Central memory CD8-positive, alpha-beta T cell (primary cell): Measurements from ENCODE around the gene DMKN.

Experiments used
- ATAC-seq: fragments of 150-1000 bp; cut with Tn5 transposase; replicated peaks from 2 replicates; pipeline ENCODE4 v1.10.0; 2022; ENCODE audit warnings: mild to moderate bottlenecking, moderate FRiP score, moderate number of reproducible peaks; ENCODE audit not compliant: poor library complexity, severe bottlenecking; ENCODE audit errors: extremely low read depth
- DNase-seq, 2 donors: peaks; one replicate each; pipeline ENCODE4 v3.0.0; 2021; ENCODE audit warnings: low spot score in 2 of 2
- H3K27ac Mint-ChIP-seq: one replicate; pipeline ENCODE4 v1.8.0; 2022; ENCODE audit warnings: low read depth, mild to moderate bottlenecking, moderate library complexity, mixed read lengths
- H3K27me3 Mint-ChIP-seq: one replicate; pipeline ENCODE4 v1.8.0; 2022; ENCODE audit warnings: mixed read lengths
- H3K36me3 Mint-ChIP-seq: one replicate; pipeline ENCODE4 v1.8.0; 2022; ENCODE audit warnings: mild to moderate bottlenecking, moderate library complexity, mixed read lengths; ENCODE audit not compliant: insufficient read depth
- H3K4me1 Mint-ChIP-seq: one replicate; pipeline ENCODE4 v1.8.0; 2022; ENCODE audit warnings: mixed read lengths
- H3K4me3 Mint-ChIP-seq: one replicate; pipeline ENCODE4 v1.8.0; 2022; ENCODE audit warnings: mild to moderate bottlenecking, moderate library complexity, mixed read lengths
- H3K9me3 Mint-ChIP-seq: one replicate; pipeline ENCODE4 v1.8.0; 2022; ENCODE audit warnings: mixed read lengths

The DMKN gene

DNA sequence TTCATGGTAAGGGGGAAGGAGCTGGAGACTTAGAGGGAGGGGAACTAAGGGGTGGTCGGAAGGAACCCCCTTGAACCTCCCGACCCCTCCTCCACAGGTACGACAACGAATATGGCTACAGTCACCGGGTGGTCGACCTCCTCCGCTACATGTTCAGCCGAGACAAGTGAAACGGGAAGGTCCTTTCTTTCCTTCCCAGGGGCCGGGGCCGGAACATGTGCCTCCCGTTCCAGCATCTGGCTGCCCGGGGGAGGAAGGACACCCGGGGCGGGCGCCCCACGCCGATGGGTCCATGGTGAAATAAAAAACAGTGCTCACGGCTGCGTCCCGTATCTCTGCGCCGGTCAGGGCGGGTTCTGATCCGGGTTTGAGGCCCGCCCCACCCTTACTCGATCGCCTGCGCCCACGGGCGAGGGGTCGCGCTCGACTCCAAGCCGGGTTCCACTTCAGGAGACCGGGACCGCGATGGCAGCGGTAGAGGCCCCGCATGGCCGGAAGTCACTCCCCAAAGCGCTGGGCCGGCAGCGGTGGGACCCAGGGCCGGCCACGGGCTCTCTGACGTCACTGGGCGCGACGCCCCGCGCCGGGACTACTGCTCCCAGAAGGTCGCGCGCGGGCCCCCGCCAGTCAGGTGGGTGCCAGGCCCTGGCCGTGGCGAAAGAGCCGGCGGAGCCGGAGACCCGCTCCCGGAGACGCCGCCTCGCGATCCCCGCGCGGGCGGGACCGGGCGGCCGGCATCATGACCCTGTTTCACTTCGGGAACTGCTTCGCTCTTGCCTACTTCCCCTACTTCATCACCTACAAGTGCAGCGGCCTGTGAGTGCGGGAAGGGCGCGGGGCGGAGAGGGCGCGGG, 31.8 kb upstream of the DMKN start, which contains the start of gene TMEM147:
Gene TMEM147 (plus strand): TSS at position 626 of the 854 bp plus-strand sequence. CDS start 114 bp downstream, at position 740.
- peak within 1 kb of the TSS; percentile 88 for H3K4me3 Mint-ChIP-seq
- peaks cover 6% of the 10 kb centered on the region for H3K36me3 Mint-ChIP-seq
- DNase-seq (peak; percentile 50 to 60), ATAC-seq (peak; percentile 85)
- H3K9me3 Mint-ChIP-seq: no peaks in the 10 kb centered on the region
- H3K27ac Mint-ChIP-seq: peak within 1 kb of the TSS; percentile 88
- no peaks in the 10 kb centered on the region for H3K27me3 Mint-ChIP-seq
- peaks cover 38% of the 10 kb centered on the region for H3K4me1 Mint-ChIP-seq

DNA sequence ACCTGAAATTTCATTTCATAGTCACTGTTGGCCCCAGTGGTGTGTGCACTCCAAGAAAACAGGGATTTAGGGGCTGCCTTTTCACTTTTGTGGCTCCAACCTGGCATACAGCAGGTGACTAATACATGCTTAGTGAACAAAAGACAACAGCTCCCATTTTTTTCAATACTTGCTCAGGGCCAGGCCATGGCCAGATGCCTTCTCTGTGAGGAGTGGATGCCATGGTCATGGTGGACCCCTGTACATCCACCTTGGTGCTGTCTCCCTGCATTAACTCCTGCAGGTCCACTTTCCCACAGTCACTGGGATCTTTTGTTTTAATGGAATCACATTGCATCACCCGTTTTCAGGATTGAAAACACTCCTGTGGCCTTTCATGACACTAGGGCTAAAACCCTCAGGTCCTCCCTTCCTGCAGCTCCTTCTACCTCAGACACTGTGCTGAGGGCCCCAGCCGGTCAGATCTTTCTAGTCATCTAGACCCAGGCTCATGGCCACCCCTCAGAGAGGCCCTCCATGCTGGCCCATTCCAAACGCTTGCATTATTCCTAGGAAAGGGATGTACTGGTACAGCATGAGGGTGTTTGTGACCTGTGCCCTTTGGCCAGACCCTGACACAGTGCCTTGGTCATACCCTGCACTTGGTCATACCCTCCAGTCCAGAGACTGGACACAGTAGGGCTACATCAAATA, 30.8 kb upstream of the DMKN start:
- no peak for ATAC-seq
- H3K9me3 Mint-ChIP-seq: no peaks in the 10 kb centered on the region
- no peaks in the 10 kb centered on the region for H3K27me3 Mint-ChIP-seq
- DNase-seq: no peak
- H3K4me1 Mint-ChIP-seq: peaks cover 36% of the 10 kb centered on the region
- peaks cover 4% of the 10 kb centered on the region for H3K36me3 Mint-ChIP-seq
- peak overlapping the region; percentile 88 for H3K27ac Mint-ChIP-seq
- H3K4me3 Mint-ChIP-seq: peak overlapping the region; percentile 88

DNA sequence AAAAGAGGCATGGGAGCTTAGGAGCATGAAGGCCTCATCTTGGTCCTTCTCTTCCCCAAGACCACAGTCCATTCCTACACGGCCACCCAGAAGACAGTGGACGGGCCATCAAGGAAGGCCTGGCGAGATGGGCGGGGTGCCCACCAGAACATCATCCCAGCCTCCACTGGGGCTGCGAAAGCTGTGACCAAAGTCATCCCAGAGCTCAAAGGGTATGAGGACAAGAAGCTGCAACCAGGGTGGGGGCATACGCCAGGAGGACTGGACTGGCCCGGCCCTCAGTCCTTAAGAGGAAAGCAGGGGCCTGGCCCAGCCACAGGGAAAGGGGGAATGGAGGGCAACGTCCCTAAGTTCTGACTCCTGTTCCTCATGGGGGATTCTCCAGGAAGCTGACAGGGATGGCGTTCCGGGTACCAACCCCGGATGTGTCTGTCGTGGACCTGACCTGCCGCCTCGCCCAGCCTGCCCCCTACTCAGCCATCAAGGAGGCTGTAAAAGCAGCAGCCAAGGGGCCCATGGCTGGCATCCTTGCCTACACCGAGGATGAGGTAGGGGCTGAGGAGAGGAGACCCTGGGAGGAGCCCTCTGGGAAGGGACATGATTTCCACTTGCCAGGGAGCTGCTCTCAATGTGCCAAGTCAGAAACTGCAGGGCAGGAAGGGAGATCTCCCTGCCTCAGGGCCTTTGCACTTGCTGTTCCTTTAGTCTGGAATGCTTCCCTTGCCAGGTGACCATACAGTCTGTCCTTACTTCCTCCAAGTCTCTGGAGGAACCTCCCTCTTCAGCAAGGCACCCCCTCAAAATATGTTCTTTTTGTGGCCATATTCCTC, 30.0 kb upstream of the DMKN start:
- DNase-seq (no peak), ATAC-seq (no peak)
- Mint-ChIP-seq H3K9me3 (no peaks in the 10 kb centered on the region), H3K36me3 (peaks cover 4% of the 10 kb centered on the region), H3K4me1 (peaks cover 28% of the 10 kb centered on the region), H3K4me3 (no peak overlapping the region), H3K27me3 (no peaks in the 10 kb centered on the region), H3K27ac (no peak overlapping the region)

- H3K9me3 Mint-ChIP-seq: no peaks in the 10 kb centered on the region
- peaks cover 25% of the 10 kb centered on the region for H3K4me1 Mint-ChIP-seq
- H3K27ac Mint-ChIP-seq: no peak overlapping the region
- no peaks in the 10 kb centered on the region for H3K27me3 Mint-ChIP-seq
- ATAC-seq: no peak
- H3K36me3 Mint-ChIP-seq: peaks cover 4% of the 10 kb centered on the region
- no peak for DNase-seq
- no peak overlapping the region for H3K4me3 Mint-ChIP-seq
Observed at GRCh38 chr19:35542209-35542608, 28.8 kb upstream of the DMKN start.

DNA sequence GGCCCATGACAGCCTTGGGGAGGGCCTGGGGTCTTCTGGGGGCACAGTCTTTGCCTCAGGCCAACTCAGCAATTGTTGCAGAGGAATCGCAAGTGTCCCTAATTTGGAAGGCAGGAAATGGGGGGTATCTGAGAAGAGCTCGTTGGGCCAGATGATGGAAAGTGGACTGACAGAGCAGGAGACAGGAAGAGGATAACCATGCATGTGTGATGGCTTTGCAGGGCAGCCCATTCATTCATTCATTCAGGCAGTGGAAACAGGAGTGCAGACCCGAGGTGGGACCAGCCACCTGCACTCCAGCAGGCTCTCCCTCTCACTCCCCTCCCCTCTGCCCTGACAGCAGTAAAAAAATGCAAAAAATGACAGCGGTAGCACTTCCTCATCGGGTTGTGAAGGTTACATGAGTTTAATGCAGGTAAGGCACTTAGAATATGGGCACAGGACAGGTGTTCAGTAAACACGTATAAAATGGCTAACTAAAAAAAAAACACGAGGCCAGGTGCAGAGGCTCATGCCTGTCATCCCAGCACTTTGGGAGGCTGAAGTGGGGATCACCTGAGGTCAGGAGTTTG, 27.0 kb upstream of the DMKN start:
- no peak for DNase-seq
- Mint-ChIP-seq H3K4me3 (no peak overlapping the region), H3K9me3 (no peaks in the 10 kb centered on the region), H3K36me3 (no peaks in the 10 kb centered on the region), H3K27me3 (no peaks in the 10 kb centered on the region), H3K4me1 (peaks cover 9% of the 10 kb centered on the region), H3K27ac (no peak overlapping the region)
- no peak for ATAC-seq

GRCh38 chr19:35539850-35540249, 26.4 kb upstream of the DMKN start:
- Mint-ChIP-seq H3K9me3 (no peaks in the 10 kb centered on the region), H3K27ac (no peak overlapping the region)

DNA sequence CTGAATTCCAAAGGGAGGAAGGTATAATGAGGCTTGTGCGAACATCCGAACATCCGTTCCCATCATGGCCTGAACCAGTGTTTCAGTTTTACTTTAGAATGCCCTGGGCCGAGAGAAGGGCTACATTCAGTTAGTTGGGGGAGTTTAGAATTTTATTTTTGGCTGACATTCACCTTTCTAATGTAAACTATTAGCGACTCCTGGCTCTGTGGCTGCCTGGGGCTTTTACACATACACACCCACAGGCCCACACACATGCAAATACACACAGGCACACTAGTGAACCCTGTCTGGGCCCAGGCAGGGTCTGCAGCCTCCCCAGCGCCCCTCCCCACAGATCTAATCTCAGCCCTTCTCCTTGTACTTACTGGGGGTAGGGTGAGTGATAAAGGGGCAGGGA, 25.9 kb upstream of the DMKN start:
- H3K4me1 Mint-ChIP-seq: peaks cover 2% of the 10 kb centered on the region
- H3K27me3 Mint-ChIP-seq: peaks cover 10% of the 10 kb centered on the region
- H3K36me3 Mint-ChIP-seq: no peaks in the 10 kb centered on the region
- no peak for ATAC-seq
- H3K4me3 Mint-ChIP-seq: no peak overlapping the region
- no peaks in the 10 kb centered on the region for H3K9me3 Mint-ChIP-seq
- H3K27ac Mint-ChIP-seq: no peak overlapping the region
- DNase-seq: no peak

More at GRCh38 chr19:35539850-35540249, 26.4 kb upstream of the DMKN start:
- no peaks in the 10 kb centered on the region for H3K36me3 Mint-ChIP-seq
- DNase-seq (no peak), ATAC-seq (no peak)
- peaks cover 7% of the 10 kb centered on the region for H3K4me1 Mint-ChIP-seq
- H3K27me3 Mint-ChIP-seq: peaks cover 4% of the 10 kb centered on the region
- H3K4me3 Mint-ChIP-seq: no peak overlapping the region

- H3K36me3 Mint-ChIP-seq: peaks cover 2% of the 10 kb centered on the region
- no peaks in the 10 kb centered on the region for H3K9me3 Mint-ChIP-seq
- ATAC-seq (no peak), DNase-seq (no peak)
- no peak overlapping the region for H3K4me3 Mint-ChIP-seq
- H3K27ac Mint-ChIP-seq: no peak overlapping the region
- peaks cover 49% of the 10 kb centered on the region for H3K27me3 Mint-ChIP-seq
- H3K4me1 Mint-ChIP-seq: peaks cover 15% of the 10 kb centered on the region
Observed at GRCh38 chr19:35534803-35535480, 21.5 kb upstream of the DMKN start.

DNA sequence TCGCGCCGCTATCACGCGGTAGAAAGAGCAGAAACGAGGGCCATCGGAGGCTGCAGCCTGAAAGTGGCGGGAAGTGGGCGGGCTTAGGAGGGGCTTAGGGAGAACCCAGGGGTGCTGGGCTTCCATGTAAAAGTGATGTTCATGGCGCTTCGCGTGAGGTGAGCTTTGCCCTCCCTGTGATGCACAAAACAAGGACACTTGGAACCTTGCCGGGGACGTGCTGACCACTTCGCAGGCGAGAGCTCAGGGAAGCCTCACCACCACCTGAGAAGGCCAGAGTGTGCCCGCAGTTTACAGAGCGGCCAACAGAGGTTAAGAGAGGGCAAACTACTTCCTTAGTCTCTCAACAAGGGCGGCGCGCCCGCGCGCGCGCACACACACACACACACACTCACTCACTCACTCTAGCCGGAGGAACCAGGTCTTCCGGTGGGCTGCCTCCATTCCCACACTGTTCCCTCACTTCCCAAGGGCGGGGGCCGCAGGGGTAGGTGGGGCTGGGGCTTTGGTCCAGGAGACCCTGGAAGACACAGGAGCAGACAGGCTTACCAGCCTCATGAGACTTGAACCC, 20.5 kb upstream of the DMKN start:
- DNase-seq (no peak), ATAC-seq (peak; percentile 49)
- H3K4me3 Mint-ChIP-seq: peak overlapping the region; percentile 57
- H3K9me3 Mint-ChIP-seq: no peaks in the 10 kb centered on the region
- H3K27me3 Mint-ChIP-seq: peaks cover 59% of the 10 kb centered on the region
- H3K4me1 Mint-ChIP-seq: peaks cover 15% of the 10 kb centered on the region
- no peak overlapping the region for H3K27ac Mint-ChIP-seq
- peaks cover 2% of the 10 kb centered on the region for H3K36me3 Mint-ChIP-seq

DNA sequence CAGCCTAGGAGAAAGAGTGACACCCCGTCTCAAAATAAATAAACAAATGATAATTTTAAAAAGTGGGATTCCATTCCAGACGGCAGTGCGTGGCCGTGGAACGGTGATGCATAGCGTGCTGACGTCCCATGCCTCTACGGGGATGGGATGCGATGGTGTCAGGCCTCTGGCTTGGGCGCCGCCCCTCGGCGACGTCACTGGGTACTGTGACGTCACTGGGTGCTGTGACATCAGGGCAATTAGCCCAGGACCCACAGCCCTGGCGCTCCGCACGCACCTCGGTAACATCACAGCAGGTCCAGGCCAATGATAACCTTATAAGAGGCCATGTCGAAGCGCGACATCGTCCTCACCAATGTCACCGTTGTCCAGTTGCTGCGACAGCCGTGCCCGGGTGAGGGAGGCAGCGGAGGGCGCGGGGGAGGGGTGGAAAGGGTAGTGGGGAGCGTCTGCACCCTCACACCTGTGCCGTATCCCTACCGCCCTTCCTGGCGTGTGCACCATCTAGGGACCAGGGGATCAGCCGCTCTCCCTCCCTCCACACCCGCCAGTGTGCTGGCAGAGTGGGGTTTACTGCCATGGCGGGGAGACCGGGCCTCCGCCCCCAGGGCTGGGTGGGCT, 19.9 kb upstream of the DMKN start, which contains the start of gene GAPDHS:
Gene GAPDHS (plus strand): TSS at position 256 of the 621 bp plus-strand sequence. CDS start 72 bp downstream, at position 328.
- H3K9me3 Mint-ChIP-seq: no peaks in the 10 kb centered on the region
- no peak for ATAC-seq
- no peak for DNase-seq
- peaks cover 65% of the 10 kb centered on the region for H3K27me3 Mint-ChIP-seq
- H3K4me3 Mint-ChIP-seq: peak within 1 kb of the TSS; percentile 57
- H3K27ac Mint-ChIP-seq: no peak within 1 kb of the TSS
- peaks cover 15% of the 10 kb centered on the region for H3K4me1 Mint-ChIP-seq
- H3K36me3 Mint-ChIP-seq: peaks cover 2% of the 10 kb centered on the region

GRCh38 chr19:35531291-35531690, 17.8 kb upstream of the DMKN start:
- Mint-ChIP-seq H3K27me3 (peaks cover 85% of the 10 kb centered on the region), H3K4me1 (peaks cover 15% of the 10 kb centered on the region), H3K4me3 (no peak overlapping the region), H3K36me3 (peaks cover 2% of the 10 kb centered on the region), H3K27ac (no peak overlapping the region), H3K9me3 (no peaks in the 10 kb centered on the region)
- no peak for DNase-seq
- no peak for ATAC-seq
